Esophagus muscularis mucosa (tissue), 3 donors: ENCODE results near the gene KLHL3.

Source experiments
- POLR2AphosphoS5 ChIP-seq, 2 donors: sonication (generic); formaldehyde crosslinking; IDR thresholded peaks; one replicate each; pipeline ENCODE4 v1.6.1; 2017; ENCODE audit warnings: antibody characterized with exemption in 2 of 2
- TF ChIP-seq, protein P1 (sequence below), 3 experiments: fragments of 200-600 bp in 2 of 3; fragments of 450-650 bp in 1 of 3; sonication (generic) in 2 of 3; IDR thresholded peaks; one replicate each; pipeline ENCODE4 v1.5.1; 2017 to 2019; ENCODE audit warnings: antibody characterized with exemption in 3 of 3, mild to moderate bottlenecking in 2 of 3, moderate library complexity in 1 of 3

GRCh38 chr5:137757634-137758033 is 21.7 kb upstream of the KLHL3 start:
- TF ChIP-seq, protein P1, sequence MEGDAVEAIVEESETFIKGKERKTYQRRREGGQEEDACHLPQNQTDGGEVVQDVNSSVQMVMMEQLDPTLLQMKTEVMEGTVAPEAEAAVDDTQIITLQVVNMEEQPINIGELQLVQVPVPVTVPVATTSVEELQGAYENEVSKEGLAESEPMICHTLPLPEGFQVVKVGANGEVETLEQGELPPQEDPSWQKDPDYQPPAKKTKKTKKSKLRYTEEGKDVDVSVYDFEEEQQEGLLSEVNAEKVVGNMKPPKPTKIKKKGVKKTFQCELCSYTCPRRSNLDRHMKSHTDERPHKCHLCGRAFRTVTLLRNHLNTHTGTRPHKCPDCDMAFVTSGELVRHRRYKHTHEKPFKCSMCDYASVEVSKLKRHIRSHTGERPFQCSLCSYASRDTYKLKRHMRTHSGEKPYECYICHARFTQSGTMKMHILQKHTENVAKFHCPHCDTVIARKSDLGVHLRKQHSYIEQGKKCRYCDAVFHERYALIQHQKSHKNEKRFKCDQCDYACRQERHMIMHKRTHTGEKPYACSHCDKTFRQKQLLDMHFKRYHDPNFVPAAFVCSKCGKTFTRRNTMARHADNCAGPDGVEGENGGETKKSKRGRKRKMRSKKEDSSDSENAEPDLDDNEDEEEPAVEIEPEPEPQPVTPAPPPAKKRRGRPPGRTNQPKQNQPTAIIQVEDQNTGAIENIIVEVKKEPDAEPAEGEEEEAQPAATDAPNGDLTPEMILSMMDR (IDR thresholded peaks at IDR 0.05): no peak
- TF ChIP-seq POLR2AphosphoS5 (IDR thresholded peaks at IDR 0.05): no peak
